Endothelial cell of umbilical vein (primary cell): ENCODE results near the gene ANKRD13B. TPM values are rescaled to one million over a fixed set of nuclear protein-coding genes. Genes with fewer than 3 reads are reported as not detected.

Source experiments
- BruUV-seq: library from RNA; stranded (reverse); fragments of 400-500 nt; replicated peaks from 2 replicates; lab custom pipeline; 2021; lab: Mats Ljungman, UMichigan
- CTCF ChIA-PET: fragments of 300-600, 350-600 bp; sonication (Branson Sonifier 250); formaldehyde crosslinking; loops from one replicate; lab custom pipeline; 2021; ENCODE audit warnings: antibody characterized with exemption, inconsistent platforms; lab: Charles Lee
- POLR2A ChIA-PET: fragments of 300-600, 350-600 bp; sonication (Branson Sonifier 250); formaldehyde crosslinking; loops from one replicate; lab custom pipeline; 2021; ENCODE audit warnings: antibody characterized with exemption, inconsistent platforms; lab: Charles Lee
- DNase-seq: peaks from one replicate; pipeline ENCODE4 v3.0.0-alpha.2; 2011; ENCODE audit warnings: low read depth, low spot score
- FAIRE-seq: peaks from 2 replicates; lab custom pipeline; 2011; peaks lifted over from hg19 to GRCh38; lab: Jason Lieb, UNC
- H2AFZ ChIP-seq: 2 replicates; pipeline ENCODE4 v1.6.0; 2012; ENCODE audit warnings: low read depth, low read length, control low read depth, inconsistent platforms
- H3K27ac ChIP-seq: 2 replicates; pipeline ENCODE4 v1.5.1; 2011; ENCODE audit warnings: low read depth, mild to moderate bottlenecking, control low read depth, low read length, moderate library complexity; ENCODE audit not compliant: insufficient read depth
- H3K27me3 ChIP-seq, 2 experiments: 2 replicates each; pipeline versions ENCODE4 v1.6.0 to v1.6.1; 2011; ENCODE audit warnings: low read length in 2 of 2, mixed read lengths in 1 of 2; ENCODE audit not compliant: control insufficient read depth in 2 of 2, insufficient read depth in 2 of 2
- H3K36me3 ChIP-seq, 2 experiments: 2 replicates in 1 of 2; 3 replicates in 1 of 2; pipeline ENCODE4 v1.5.1; 2011; ENCODE audit warnings: low read length in 2 of 2, mild to moderate bottlenecking in 1 of 2, moderate library complexity in 1 of 2; ENCODE audit not compliant: control insufficient read depth in 2 of 2, insufficient read depth in 2 of 2; ENCODE audit errors: extremely low read depth in 1 of 2
- H3K4me1 ChIP-seq: 3 replicates; pipeline ENCODE4 v1.5.1; 2011; ENCODE audit warnings: mild to moderate bottlenecking, low read length; ENCODE audit not compliant: control insufficient read depth, insufficient read depth; ENCODE audit errors: extremely low read depth
- H3K4me2 ChIP-seq: 2 replicates; pipeline ENCODE4 v1.6.1; 2011; ENCODE audit warnings: low read length, control low read depth, mixed read lengths; ENCODE audit not compliant: insufficient read depth
- H3K4me3 ChIP-seq, 3 experiments: fragments of 200-600 bp in 1 of 3; sonication (generic), shearing (Covaris generic) in 1 of 3; replicated peaks in 1 of 3; 2 replicates each; pipeline ENCODE4 v1.5.1; 2011 to 2016; ENCODE audit warnings: control low read depth in 3 of 3, low read length in 3 of 3, mild to moderate bottlenecking in 2 of 3, inconsistent platforms in 1 of 3, low read depth in 1 of 3, moderate library complexity in 1 of 3; ENCODE audit not compliant: insufficient read depth in 1 of 3
- H3K79me2 ChIP-seq: 2 replicates; pipeline ENCODE4 v1.6.0; 2012; ENCODE audit warnings: low read length, inconsistent platforms; ENCODE audit not compliant: control insufficient read depth, insufficient read depth
- H3K9ac ChIP-seq: replicated peaks from 2 replicates; pipeline ENCODE3; 2011; ENCODE audit warnings: low read length, control low read depth; ENCODE audit not compliant: insufficient read depth; ENCODE audit errors: extremely low read depth
- H3K9me1 ChIP-seq: replicated peaks from 3 replicates; pipeline ENCODE4 v1.6.0; 2011; ENCODE audit warnings: mild to moderate bottlenecking, low read length; ENCODE audit not compliant: control insufficient read depth, insufficient read depth; ENCODE audit errors: extremely low read depth
- H3K9me3 ChIP-seq: replicated peaks from 2 replicates; pipeline ENCODE4 v1.5.1; 2012; ENCODE audit warnings: low read length, inconsistent platforms; ENCODE audit not compliant: control insufficient read depth, insufficient read depth
- H4K20me1 ChIP-seq: replicated peaks from 2 replicates; pipeline ENCODE3; 2011; ENCODE audit warnings: mild to moderate bottlenecking, low read length; ENCODE audit not compliant: control insufficient read depth, insufficient read depth; ENCODE audit errors: extremely low read depth
- EZH2 ChIP-seq: IDR thresholded peaks from 2 replicates; pipeline ENCODE4 v1.6.1; 2012; ENCODE audit warnings: borderline replicate concordance, low read depth, mild to moderate bottlenecking, moderate library complexity, low read length, inconsistent platforms; ENCODE audit not compliant: severe bottlenecking
- FOS ChIP-seq: IDR thresholded peaks from 2 replicates; pipeline ENCODE4 v1.6.1; 2011; ENCODE audit warnings: mild to moderate bottlenecking, low read length, moderate library complexity, borderline replicate concordance; ENCODE audit not compliant: insufficient read depth
- JUN ChIP-seq: IDR thresholded peaks from 2 replicates; pipeline ENCODE4 v1.6.1; 2011; ENCODE audit warnings: borderline replicate concordance, low read depth; ENCODE audit not compliant: insufficient read length, insufficient read depth
- MAX ChIP-seq: IDR thresholded peaks from 2 replicates; pipeline ENCODE4 v1.6.1; 2011; ENCODE audit not compliant: insufficient read depth, insufficient read length
- POLR2A ChIP-seq: IDR thresholded peaks from 2 replicates; pipeline ENCODE4 v1.6.1; 2012; ENCODE audit warnings: low read depth, mild to moderate bottlenecking, control low read depth, low read length
- POLR2AphosphoS5 ChIP-seq: IDR thresholded peaks from 2 replicates; pipeline ENCODE4 v1.6.1; 2012; ENCODE audit warnings: low read depth, mild to moderate bottlenecking, control low read depth, low read length, moderate library complexity; ENCODE audit not compliant: insufficient read depth
- dilution Hi-C: fragments of 300-500 bp; cut with MboI; formaldehyde crosslinking; loops from one replicate; pipeline ENCODE4 v1.15.0; 2019; ENCODE audit warnings: low sequenced_read_pairs; ENCODE audit not compliant: extremely low pct_ligation_motif_present
- intact Hi-C: fragments of 100-400 bp; cut with micrococcal nuclease; formaldehyde crosslinking; loops from one replicate; pipeline ENCODE4 v1.10.0; 2022
- polyA plus RNA-seq, 4 experiments: library from polyadenylated mRNA; depleted of rRNA in 3 of 4; stranded (reverse) in 3 of 4; unstranded in 1 of 4; fragments of >200 nt; gene quantifications; 2 replicates each; pipeline versions ENCODE4 v1.2.1 to v1.2.3, GENCODE V29; 2011 to 2012; ENCODE audit warnings: missing spikeins in 1 of 4
- total RNA-seq: library from RNA; stranded (reverse); gene quantifications from 2 replicates; pipeline ENCODE4 v1.2.3, GENCODE V29; 2021
- TF ChIP-seq, protein P1 (sequence below), 2 donors: IDR thresholded peaks; 1 replicate in 1 of 2; 2 replicates in 1 of 2; pipeline ENCODE4 v1.5.1; 2011; ENCODE audit warnings: low read length in 2 of 2, mild to moderate bottlenecking in 2 of 2, moderate library complexity in 2 of 2, control low read depth in 1 of 2, inconsistent platforms in 1 of 2, low read depth in 1 of 2; ENCODE audit not compliant: insufficient read depth in 1 of 2; ENCODE audit errors: extremely low read depth in 1 of 2

ANKRD13B gene
- total and polyA plus RNA-seq, 2 donors (not counting 3 experiments of a cell fraction or from before 2014, with no cell fraction given): 21.1 to 23.2 TPM

GRCh38 chr17:29585080-29585751, 7.7 kb upstream of the ANKRD13B start:
- Histone ChIP-seq H3K36me3 (peaks cover 6 to 21% of the 10 kb centered on the region in 2 experiments), H3K27ac (peak overlapping the region; percentile 96), H3K4me3 (peak overlapping the region in 1 of 3 experiments; percentile 38), H2AFZ (no peak overlapping the region), H3K4me1 (peaks cover 51% of the 10 kb centered on the region), H3K79me2 (peaks cover 73% of the 10 kb centered on the region), H3K27me3 (no peaks in the 10 kb centered on the region), H3K9ac (peak overlapping the region; percentile 72), H3K9me3 (no peaks in the 10 kb centered on the region), H3K9me1 (no peaks in the 10 kb centered on the region), H4K20me1 (no peaks in the 10 kb centered on the region), H3K4me2 (peak overlapping the region; percentile 86)
- dilution Hi-C loops (no loop called here), intact Hi-C loops (loop anchor here (5.0 kb wide), 1 partner anchor 193 kb away; the partner anchor contains the start of gene TAOK1)
- DNase-seq (peak; percentile 57), FAIRE-seq (peak; percentile 95)
- CTCF ChIA-PET: interaction anchor here (0.9 to 4.2 kb wide), 5 partner anchors 9 to 32 kb away, joined by 3 to 27 read pairs (median 4); no protein-coding TSS in a partner anchor
- POLR2A ChIA-PET: no interaction called here
- TF ChIP-seq POLR2AphosphoS5 (peak; percentile 85), EZH2 (no peak), MAX (no peak), FOS (peak; percentile 54), POLR2A (peak; percentile 79), JUN (peak; percentile 16)
- TF ChIP-seq, protein P1, sequence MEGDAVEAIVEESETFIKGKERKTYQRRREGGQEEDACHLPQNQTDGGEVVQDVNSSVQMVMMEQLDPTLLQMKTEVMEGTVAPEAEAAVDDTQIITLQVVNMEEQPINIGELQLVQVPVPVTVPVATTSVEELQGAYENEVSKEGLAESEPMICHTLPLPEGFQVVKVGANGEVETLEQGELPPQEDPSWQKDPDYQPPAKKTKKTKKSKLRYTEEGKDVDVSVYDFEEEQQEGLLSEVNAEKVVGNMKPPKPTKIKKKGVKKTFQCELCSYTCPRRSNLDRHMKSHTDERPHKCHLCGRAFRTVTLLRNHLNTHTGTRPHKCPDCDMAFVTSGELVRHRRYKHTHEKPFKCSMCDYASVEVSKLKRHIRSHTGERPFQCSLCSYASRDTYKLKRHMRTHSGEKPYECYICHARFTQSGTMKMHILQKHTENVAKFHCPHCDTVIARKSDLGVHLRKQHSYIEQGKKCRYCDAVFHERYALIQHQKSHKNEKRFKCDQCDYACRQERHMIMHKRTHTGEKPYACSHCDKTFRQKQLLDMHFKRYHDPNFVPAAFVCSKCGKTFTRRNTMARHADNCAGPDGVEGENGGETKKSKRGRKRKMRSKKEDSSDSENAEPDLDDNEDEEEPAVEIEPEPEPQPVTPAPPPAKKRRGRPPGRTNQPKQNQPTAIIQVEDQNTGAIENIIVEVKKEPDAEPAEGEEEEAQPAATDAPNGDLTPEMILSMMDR (IDR thresholded peaks at IDR 0.05; ENCODE audit: extremely low read depth in 1 of 2, insufficient read depth in 1 of 2, low read depth in 1 of 2, low read length in 2 of 2): peak in 1 of 2 donors; percentile 53
- TSS peak; percentile 88 for BruUV-seq
